Rectal smooth muscle tissue (tissue), 1 donor: Measurements from ENCODE around the gene NFU1.

ENCODE experiments used
- H3K27ac ChIP-seq: one replicate; pipeline ENCODE4 v1.7.0; 2013; ENCODE audit warnings: low read depth, low read length, inconsistent platforms
- H3K27me3 ChIP-seq: one replicate; pipeline ENCODE4 v1.7.0; 2013; ENCODE audit warnings: low read length; ENCODE audit not compliant: control insufficient read depth, insufficient read depth
- H3K36me3 ChIP-seq: one replicate; pipeline ENCODE4 v1.7.0; 2013; ENCODE audit warnings: low read length; ENCODE audit not compliant: control insufficient read depth, insufficient read depth
- H3K4me1 ChIP-seq: one replicate; pipeline ENCODE4 v1.7.0; 2013; ENCODE audit warnings: low read length; ENCODE audit not compliant: control insufficient read depth, insufficient read depth
- H3K4me3 ChIP-seq: one replicate; pipeline ENCODE4 v1.7.0; 2013; ENCODE audit warnings: low read length
- H3K9ac ChIP-seq: one replicate; pipeline ENCODE4 v1.7.0; 2013; ENCODE audit warnings: low read length

NFU1 gene

DNA sequence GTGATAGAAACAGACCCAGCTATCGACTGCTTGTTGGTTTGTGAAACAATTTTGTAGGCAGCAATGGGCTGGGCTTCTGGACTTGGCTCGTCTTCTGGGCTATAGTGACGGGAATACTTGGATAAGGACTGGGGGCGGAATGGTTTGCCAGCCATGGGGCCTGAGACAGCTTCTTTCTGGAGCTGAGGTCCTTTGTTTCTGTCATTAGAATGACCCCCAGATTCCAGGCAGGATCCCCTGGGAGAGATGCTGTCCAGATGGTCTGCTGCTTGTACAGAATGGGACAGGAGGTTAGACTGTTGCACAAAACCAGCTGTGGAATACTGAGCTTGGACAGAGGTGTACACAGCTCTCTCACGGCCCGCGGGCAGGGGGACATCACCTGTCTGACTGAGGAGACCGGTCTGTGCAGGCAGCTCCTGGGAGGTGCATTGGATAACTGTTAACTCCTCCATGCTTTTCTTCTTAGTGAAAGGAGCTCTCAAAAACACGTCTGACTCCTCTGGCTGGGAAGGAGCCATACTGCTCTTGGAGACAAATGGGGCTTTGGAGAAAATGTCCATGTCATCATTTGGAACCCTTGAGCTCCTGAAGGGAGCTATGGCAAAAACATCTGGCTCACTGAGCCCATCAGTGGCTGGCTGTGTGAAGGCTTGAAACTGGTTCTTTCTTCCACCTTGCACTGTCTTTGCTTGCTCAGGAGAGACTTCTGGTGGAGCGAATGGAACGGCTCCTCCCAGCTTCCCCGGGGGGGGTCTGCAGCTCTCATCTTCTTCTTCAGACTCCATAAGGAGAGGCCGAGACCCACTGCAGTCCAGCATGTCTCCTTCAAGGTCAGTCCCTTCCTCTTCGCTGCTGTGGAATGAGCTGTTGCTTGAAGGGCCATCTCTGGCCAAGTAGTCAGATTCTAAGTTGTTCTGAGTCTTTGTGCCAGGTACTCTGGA is 28.6 kb upstream of the NFU1 start:
- no peaks in the 10 kb centered on the region for H3K27me3 ChIP-seq
- H3K36me3 ChIP-seq = peaks cover 5% of the 10 kb centered on the region
- no peak overlapping the region for H3K9ac ChIP-seq
- no peak overlapping the region for H3K27ac ChIP-seq
- H3K4me3 ChIP-seq = no peak overlapping the region
- H3K4me1 ChIP-seq = no peaks in the 10 kb centered on the region

DNA sequence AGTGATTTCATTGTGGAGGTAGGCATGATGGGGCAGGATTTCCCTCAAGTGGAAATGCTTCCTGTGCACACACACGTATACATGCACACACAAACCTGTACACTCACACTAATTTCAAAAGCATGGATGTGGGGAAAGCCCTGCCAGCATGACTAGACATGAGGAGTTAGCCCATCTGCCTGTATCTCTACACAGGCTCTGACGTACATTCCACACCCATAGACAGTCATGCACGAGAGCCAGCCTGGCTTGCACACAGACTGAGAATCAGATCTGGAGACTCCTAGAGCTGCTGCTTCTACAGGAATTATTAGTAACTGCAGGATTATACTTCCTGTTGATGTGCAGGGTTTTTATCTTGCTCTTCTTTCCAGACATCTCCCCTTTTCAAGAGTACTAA is 27.3 kb upstream of the NFU1 start:
- Histone ChIP-seq H3K9ac (no peak overlapping the region), H3K27me3 (no peaks in the 10 kb centered on the region), H3K4me3 (no peak overlapping the region), H3K4me1 (no peaks in the 10 kb centered on the region), H3K27ac (no peak overlapping the region), H3K36me3 (peaks cover 5% of the 10 kb centered on the region)

- H3K4me1 ChIP-seq = no peaks in the 10 kb centered on the region
- no peaks in the 10 kb centered on the region for H3K27me3 ChIP-seq
- no peak overlapping the region for H3K4me3 ChIP-seq
- no peak overlapping the region for H3K27ac ChIP-seq
- H3K9ac ChIP-seq = no peak overlapping the region
- H3K36me3 ChIP-seq = peaks cover 5% of the 10 kb centered on the region
Measured at GRCh38 chr2:69462780-69463179, 25.5 kb upstream of the NFU1 start.

DNA sequence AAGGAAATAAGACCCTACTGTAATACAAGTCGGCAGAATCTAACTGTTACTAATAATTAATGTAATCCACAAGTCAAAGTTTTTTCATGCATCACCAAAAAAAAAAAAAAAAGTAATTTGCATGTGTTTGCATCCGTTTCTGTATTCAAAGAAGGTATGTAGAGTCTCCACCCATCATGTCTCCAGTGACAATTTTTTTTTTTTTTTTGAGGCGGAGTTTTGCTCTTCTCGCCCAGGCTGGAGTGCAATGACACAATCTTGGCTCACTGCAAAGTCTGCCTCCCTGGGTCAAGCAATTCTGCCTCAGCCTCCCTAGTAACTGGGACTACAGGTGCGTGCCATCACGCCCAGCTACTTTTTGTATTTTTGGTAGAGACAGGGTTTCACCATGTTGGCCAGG is 24.2 kb upstream of the NFU1 start:
- Histone ChIP-seq H3K4me1 (no peaks in the 10 kb centered on the region), H3K36me3 (peaks cover 5% of the 10 kb centered on the region), H3K27me3 (no peaks in the 10 kb centered on the region), H3K4me3 (no peak overlapping the region), H3K9ac (no peak overlapping the region), H3K27ac (no peak overlapping the region)

DNA sequence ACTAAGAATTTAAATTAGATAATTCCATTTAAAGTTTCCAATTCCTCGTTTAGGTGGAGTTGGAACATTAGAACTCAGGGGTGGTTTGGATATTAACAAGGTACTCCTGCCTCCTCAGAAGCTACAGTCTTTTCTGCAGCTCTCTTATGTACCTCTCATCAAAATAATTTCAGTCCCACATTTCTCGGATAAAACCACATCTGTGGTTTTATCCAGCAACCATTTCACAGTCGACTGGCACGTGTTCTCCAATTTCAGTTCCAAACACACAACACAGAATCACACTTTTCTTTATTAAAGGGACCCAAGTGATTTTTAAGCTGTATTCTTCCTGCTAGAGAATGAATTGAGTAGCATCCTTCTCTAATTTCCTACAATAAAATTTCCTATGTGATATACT is 22.7 kb upstream of the NFU1 start:
- Histone ChIP-seq H3K9ac (no peak overlapping the region), H3K4me1 (no peaks in the 10 kb centered on the region), H3K27me3 (no peaks in the 10 kb centered on the region), H3K27ac (no peak overlapping the region), H3K4me3 (no peak overlapping the region), H3K36me3 (no peaks in the 10 kb centered on the region)

- H3K27ac ChIP-seq = no peak overlapping the region
- no peaks in the 10 kb centered on the region for H3K36me3 ChIP-seq
- H3K4me3 ChIP-seq = no peak overlapping the region
- H3K9ac ChIP-seq = no peak overlapping the region
- H3K27me3 ChIP-seq = no peaks in the 10 kb centered on the region
- H3K4me1 ChIP-seq = no peaks in the 10 kb centered on the region
Measured at GRCh38 chr2:69456950-69457445, 19.8 kb upstream of the NFU1 start.

- Histone ChIP-seq H3K36me3 (no peaks in the 10 kb centered on the region), H3K4me3 (no peak overlapping the region), H3K4me1 (no peaks in the 10 kb centered on the region), H3K9ac (no peak overlapping the region), H3K27me3 (no peaks in the 10 kb centered on the region), H3K27ac (no peak overlapping the region)
Measured at GRCh38 chr2:69456154-69456553, 18.9 kb upstream of the NFU1 start.

DNA sequence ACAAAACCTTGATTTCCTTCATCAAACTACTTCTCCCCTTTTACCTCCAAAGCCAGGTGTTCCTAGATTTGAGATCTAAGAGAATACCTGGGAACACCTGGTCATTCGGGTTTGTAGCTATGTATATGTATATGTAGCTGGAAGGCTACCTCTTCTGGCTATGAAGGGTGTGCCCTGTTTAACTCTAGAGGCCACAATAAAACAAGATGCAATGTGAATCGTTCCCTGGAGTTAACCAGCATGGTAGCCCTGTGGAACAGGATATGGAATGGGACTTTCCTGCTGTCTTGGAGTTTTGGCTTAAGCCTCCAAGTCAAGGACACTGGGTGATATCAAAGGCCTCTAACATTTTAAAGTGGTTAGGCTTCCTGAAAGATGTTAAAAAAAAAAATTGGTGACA is 17.7 kb upstream of the NFU1 start:
- Histone ChIP-seq H3K27me3 (no peaks in the 10 kb centered on the region), H3K4me1 (no peaks in the 10 kb centered on the region), H3K36me3 (no peaks in the 10 kb centered on the region), H3K4me3 (no peak overlapping the region), H3K27ac (no peak overlapping the region), H3K9ac (no peak overlapping the region)

DNA sequence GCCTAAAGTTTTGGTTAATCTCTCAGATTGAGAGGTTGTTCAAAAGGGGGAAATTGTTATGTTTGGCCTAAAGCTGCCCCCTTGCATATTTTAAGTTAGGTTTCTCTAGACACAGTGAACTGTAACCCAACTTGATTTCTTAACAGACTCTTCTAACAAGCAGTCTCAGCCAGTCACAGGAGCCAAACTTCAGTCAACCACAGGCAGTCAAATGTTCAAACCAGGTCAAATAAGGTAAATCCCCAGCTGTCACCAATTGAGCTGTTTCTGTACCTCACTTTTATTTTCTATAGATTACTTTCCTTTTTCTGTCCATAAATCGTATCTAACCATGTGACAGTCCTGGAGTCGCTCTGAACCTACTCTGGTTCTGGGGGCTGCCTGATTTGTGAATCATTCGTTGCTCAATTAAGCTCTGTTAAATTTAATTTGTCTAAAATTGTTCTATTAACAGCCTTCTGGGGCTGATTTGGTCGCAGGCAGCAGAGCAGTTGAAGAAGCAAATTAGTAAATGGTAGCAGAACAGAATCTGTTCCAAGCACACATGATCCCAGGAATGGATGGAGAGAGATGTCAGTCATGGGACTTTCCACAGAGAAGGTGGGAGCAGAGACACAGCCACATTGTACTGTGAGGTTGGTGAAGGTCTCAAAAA is 16.4 kb upstream of the NFU1 start:
- Histone ChIP-seq H3K27me3 (no peaks in the 10 kb centered on the region), H3K4me1 (no peaks in the 10 kb centered on the region), H3K36me3 (no peaks in the 10 kb centered on the region), H3K27ac (no peak overlapping the region), H3K9ac (no peak overlapping the region), H3K4me3 (no peak overlapping the region)

- Histone ChIP-seq H3K36me3 (no peaks in the 10 kb centered on the region), H3K4me1 (no peaks in the 10 kb centered on the region), H3K9ac (no peak overlapping the region), H3K27me3 (no peaks in the 10 kb centered on the region), H3K4me3 (no peak overlapping the region), H3K27ac (no peak overlapping the region)
Measured at GRCh38 chr2:69452687-69453086, 15.5 kb upstream of the NFU1 start.

- Histone ChIP-seq H3K4me3 (no peak overlapping the region), H3K27ac (no peak overlapping the region), H3K4me1 (no peaks in the 10 kb centered on the region), H3K36me3 (no peaks in the 10 kb centered on the region), H3K9ac (no peak overlapping the region), H3K27me3 (no peaks in the 10 kb centered on the region)
Measured at GRCh38 chr2:69450735-69451416, 13.6 kb upstream of the NFU1 start.

GRCh38 chr2:69449906-69450305 is 12.7 kb upstream of the NFU1 start:
- no peaks in the 10 kb centered on the region for H3K27me3 ChIP-seq
- no peaks in the 10 kb centered on the region for H3K36me3 ChIP-seq
- no peak overlapping the region for H3K4me3 ChIP-seq
- no peak overlapping the region for H3K27ac ChIP-seq
- H3K9ac ChIP-seq = no peak overlapping the region
- no peaks in the 10 kb centered on the region for H3K4me1 ChIP-seq
